DND-41 (cell line): ENCODE results near the gene SEC24C.

ENCODE experiments used
- ATAC-seq: fragments of 200-7000 bp; cut with Tn5 transposase; 3 replicates; pipeline ENCODE4 v1.9.1; 2021; ENCODE audit warnings: low read depth; ENCODE audit not compliant: insufficient read depth
- DNase-seq: peaks from one replicate; pipeline ENCODE4 v3.0.0-alpha.2; 2020
- H2AFZ ChIP-seq: 2 replicates; pipeline ENCODE4 v1.6.0; 2012; ENCODE audit warnings: low read depth, low read length
- H3K27ac ChIP-seq: 2 replicates; pipeline ENCODE4 v1.5.1; 2012; ENCODE audit warnings: low read length, inconsistent platforms
- H3K27me3 ChIP-seq: fragments of 200-600 bp; sonication (generic); 2 replicates; pipeline ENCODE4 v1.6.0; 2012; ENCODE audit warnings: low read length, mild to moderate bottlenecking, inconsistent platforms; ENCODE audit not compliant: insufficient read depth, poor library complexity
- H3K36me3 ChIP-seq: 2 replicates; pipeline ENCODE4 v1.5.1; 2012; ENCODE audit warnings: low read length, inconsistent platforms; ENCODE audit not compliant: insufficient read depth
- H3K4me1 ChIP-seq: 2 replicates; pipeline ENCODE4 v1.5.1; 2012; ENCODE audit warnings: mild to moderate bottlenecking, low read length; ENCODE audit not compliant: insufficient read depth
- H3K4me2 ChIP-seq: 2 replicates; pipeline ENCODE4 v1.6.0; 2012; ENCODE audit warnings: mild to moderate bottlenecking, moderate library complexity, low read length, inconsistent platforms; ENCODE audit not compliant: insufficient read depth
- H3K4me3 ChIP-seq, 2 experiments: fragments of 200-600 bp in 1 of 2; shearing (Covaris generic) in 1 of 2; 2 replicates each; pipeline ENCODE4 v1.5.1; 2012 to 2016; ENCODE audit warnings: inconsistent platforms in 2 of 2, low read length in 2 of 2, mild to moderate bottlenecking in 2 of 2, low read depth in 1 of 2, moderate library complexity in 1 of 2
- H3K79me2 ChIP-seq: 2 replicates; pipeline ENCODE4 v1.6.0; 2012; ENCODE audit warnings: low read length, inconsistent platforms; ENCODE audit not compliant: insufficient read depth
- H3K9ac ChIP-seq: 2 replicates; pipeline ENCODE4 v1.6.0; 2012; ENCODE audit warnings: low read depth, mild to moderate bottlenecking, inconsistent platforms, low read length, moderate library complexity
- H3K9me3 ChIP-seq: 2 replicates; pipeline ENCODE4 v1.5.1; 2012; ENCODE audit warnings: low read length, moderate library complexity, mild to moderate bottlenecking, inconsistent platforms; ENCODE audit not compliant: insufficient read depth, severe bottlenecking
- H4K20me1 ChIP-seq: 2 replicates; pipeline ENCODE4 v1.6.0; 2012; ENCODE audit warnings: low read length; ENCODE audit not compliant: insufficient read depth
- CTCF ChIP-seq: IDR thresholded peaks from 2 replicates; pipeline ENCODE4 v1.5.1; 2012; ENCODE audit warnings: borderline replicate concordance, low read length, moderate library complexity, mild to moderate bottlenecking; ENCODE audit not compliant: poor library complexity, severe bottlenecking; ENCODE audit errors: extremely low read depth
- EZH2 ChIP-seq: IDR thresholded peaks from 3 replicates; pipeline ENCODE4 v1.6.1; 2012; ENCODE audit warnings: borderline replicate concordance, low read depth, mild to moderate bottlenecking, moderate library complexity, low read length, inconsistent platforms; ENCODE audit not compliant: severe bottlenecking

The SEC24C gene

GRCh38 chr10:73798927-73799560, 54.9 kb downstream of the SEC24C start:
- DNase-seq = no peak
- Histone ChIP-seq H3K79me2 (no peaks in the 10 kb centered on the region), H3K4me3 (no peak overlapping the region), H3K4me1 (no peaks in the 10 kb centered on the region), H4K20me1 (peaks cover 10% of the 10 kb centered on the region), H2AFZ (no peak overlapping the region), H3K9me3 (no peaks in the 10 kb centered on the region), H3K4me2 (no peak overlapping the region), H3K27me3 (no peaks in the 10 kb centered on the region), H3K27ac (no peak overlapping the region), H3K9ac (no peak overlapping the region), H3K36me3 (peaks cover 90% of the 10 kb centered on the region)
- TF ChIP-seq EZH2 (no peak), CTCF (no peak)
- ATAC-seq = peak; percentile 39

- no peak overlapping the region for H3K4me3 ChIP-seq
- H3K79me2 ChIP-seq = no peaks in the 10 kb centered on the region
- H3K4me2 ChIP-seq = no peak overlapping the region
- H4K20me1 ChIP-seq = peaks cover 10% of the 10 kb centered on the region
- no peaks in the 10 kb centered on the region for H3K9me3 ChIP-seq
- no peak overlapping the region for H3K9ac ChIP-seq
- TF ChIP-seq CTCF (no peak), EZH2 (no peak)
- H3K27ac ChIP-seq = no peak overlapping the region
- H3K27me3 ChIP-seq = no peaks in the 10 kb centered on the region
- peak; percentile 8; the same call in 1 of the 3 replicates for ATAC-seq
- no peak for DNase-seq
- no peaks in the 10 kb centered on the region for H3K4me1 ChIP-seq
- no peak overlapping the region for H2AFZ ChIP-seq
- peaks cover 87% of the 10 kb centered on the region for H3K36me3 ChIP-seq
Observed at GRCh38 chr10:73799899-73800559, 55.9 kb downstream of the SEC24C start.

DNA sequence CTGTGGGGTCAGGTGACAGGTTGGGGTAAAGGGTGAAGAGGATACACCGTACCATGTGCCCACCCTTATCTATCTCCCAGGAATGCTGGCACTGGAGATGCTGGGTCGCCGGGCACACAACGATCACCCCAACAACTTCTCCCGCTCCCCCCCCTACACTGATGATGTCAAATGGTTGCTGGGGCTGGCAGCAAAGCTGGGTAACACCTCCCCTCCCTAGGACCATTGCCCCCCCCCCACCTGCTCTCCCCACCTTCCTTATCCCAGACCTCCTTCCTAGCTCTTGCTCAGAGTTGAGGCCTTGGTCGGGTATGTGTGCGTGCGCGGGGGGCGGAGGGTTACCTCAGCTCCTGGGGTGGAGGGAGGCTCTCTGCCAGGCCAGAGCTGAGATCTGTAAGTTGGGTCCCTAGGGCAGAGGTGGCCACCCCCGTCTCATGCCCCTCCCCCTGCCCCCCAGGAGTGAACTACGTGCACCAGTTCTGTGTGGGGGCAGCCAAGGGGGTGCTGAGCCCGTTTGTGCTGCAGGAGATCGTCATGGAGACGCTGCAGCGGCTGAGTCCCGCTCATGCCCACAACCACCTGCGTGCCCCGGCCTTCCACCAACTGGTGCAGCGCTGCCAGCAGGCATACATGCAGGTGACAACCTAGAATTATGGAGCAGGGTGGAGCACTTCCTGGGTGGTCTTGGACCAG, 56.5 kb downstream of the SEC24C start:
- no peaks in the 10 kb centered on the region for H3K79me2 ChIP-seq
- no peaks in the 10 kb centered on the region for H3K9me3 ChIP-seq
- DNase-seq (no peak), ATAC-seq (peak; percentile 10; the same call in 1 of the 3 replicates)
- peaks cover 87% of the 10 kb centered on the region for H3K36me3 ChIP-seq
- H4K20me1 ChIP-seq = peaks cover 10% of the 10 kb centered on the region
- H3K4me2 ChIP-seq = no peak overlapping the region
- TF ChIP-seq CTCF (no peak), EZH2 (no peak)
- no peaks in the 10 kb centered on the region for H3K4me1 ChIP-seq
- H3K9ac ChIP-seq = no peak overlapping the region
- no peak overlapping the region for H2AFZ ChIP-seq
- no peaks in the 10 kb centered on the region for H3K27me3 ChIP-seq
- H3K27ac ChIP-seq = no peak overlapping the region
- H3K4me3 ChIP-seq = no peak overlapping the region
